ENCODE results near the gene CARM1.
"Not testable (repeated sequence)": the region's sequence is repeated elsewhere in the genome, so short reads cannot be mapped to it uniquely, and the experiment has no call there.

Gene CARM1

DNA sequence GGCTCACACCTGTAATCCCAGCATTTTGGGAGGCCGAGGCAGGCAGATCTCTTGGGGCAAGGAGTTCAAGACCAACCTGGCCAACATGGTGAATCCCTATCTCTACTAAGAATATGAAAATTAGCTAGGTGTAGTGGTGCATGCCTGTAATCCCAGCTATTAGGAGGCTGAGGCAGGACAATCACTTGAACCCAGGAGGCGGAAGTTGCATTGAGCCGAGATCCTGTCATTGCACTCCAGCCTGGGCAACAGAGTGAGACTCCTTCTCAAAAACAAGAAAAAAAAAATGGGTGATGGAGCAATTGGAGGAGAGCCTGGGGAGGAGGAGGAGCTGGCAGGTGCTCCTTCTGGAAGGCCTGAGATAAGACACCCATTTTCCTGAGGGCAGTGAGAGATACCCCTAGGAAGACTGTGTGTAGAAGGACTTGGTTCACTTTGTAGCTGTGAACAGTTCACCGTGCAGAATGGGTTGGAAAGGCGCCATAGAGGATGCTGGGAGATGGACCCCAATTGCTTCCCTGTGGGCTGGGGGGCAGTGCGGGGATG, 8.7 kb upstream of the CARM1 start:
- no peak for DNase-seq
- peaks cover 8% of the 10 kb centered on the region for H3K4me1 ChIP-seq (ENCODE audit: control insufficient read depth, insufficient read depth, low read length, poor library complexity, severe bottlenecking)

DNA sequence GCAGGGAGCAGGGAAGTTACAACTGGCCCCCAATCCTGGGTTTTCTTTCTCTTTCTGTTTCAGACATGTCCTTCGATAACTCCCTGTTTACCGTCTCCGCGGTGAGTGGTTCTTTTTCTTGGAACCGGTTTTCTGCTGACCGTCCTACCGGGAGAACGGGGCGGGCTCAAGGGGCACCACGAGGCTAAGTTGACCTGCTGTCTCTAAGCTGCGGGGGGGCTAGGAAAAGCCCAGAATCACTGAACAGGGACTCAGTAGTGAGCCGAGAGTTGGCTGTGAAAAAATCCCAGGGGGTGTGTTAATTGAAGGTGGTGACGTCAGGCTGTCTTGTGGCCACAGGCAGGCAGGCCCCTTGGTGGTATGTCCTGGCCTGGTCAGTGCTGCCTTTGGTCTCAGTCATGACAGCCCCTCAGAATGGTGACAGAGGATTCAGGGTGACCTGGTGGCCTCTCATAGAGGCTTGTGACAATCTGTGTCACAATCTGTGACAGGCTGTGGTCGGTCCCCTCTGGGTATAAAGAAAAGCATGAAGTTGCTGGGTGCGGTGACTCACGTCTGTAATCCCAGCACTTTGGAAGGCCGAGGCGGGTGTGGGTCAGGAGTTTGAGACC, 8.1 kb upstream of the CARM1 start:
- peaks cover 8% of the 10 kb centered on the region for H3K4me1 ChIP-seq (ENCODE audit: control insufficient read depth, insufficient read depth, low read length, poor library complexity, severe bottlenecking)
- no peaks in the 10 kb centered on the region for H3K36me3 ChIP-seq (ENCODE audit: control insufficient read depth, insufficient read depth, low read length)
- DNase-seq: no peak
- H3K27ac ChIP-seq (ENCODE audit: insufficient read depth, low read length, poor library complexity, severe bottlenecking): no peak overlapping the region
- H3K27me3 ChIP-seq (replicated peaks; ENCODE audit: control insufficient read depth, insufficient read depth, low read length, poor library complexity, severe bottlenecking): no peaks in the 10 kb centered on the region
- H3K9me3 ChIP-seq (ENCODE audit: control insufficient read depth, low read length): no peaks in the 10 kb centered on the region
- H3K4me3 ChIP-seq (ENCODE audit: insufficient read depth, low read depth, low read length, poor library complexity, severe bottlenecking): no peak overlapping the region

More for the DNA sequence above, 8.7 kb upstream of the CARM1 start:
- no peak overlapping the region for H3K27ac ChIP-seq (ENCODE audit: insufficient read depth, low read length, poor library complexity, severe bottlenecking)
- no peaks in the 10 kb centered on the region for H3K36me3 ChIP-seq (ENCODE audit: control insufficient read depth, insufficient read depth, low read length)
- no peaks in the 10 kb centered on the region for H3K27me3 ChIP-seq (replicated peaks; ENCODE audit: control insufficient read depth, insufficient read depth, low read length, poor library complexity, severe bottlenecking)
- H3K9me3 ChIP-seq (ENCODE audit: control insufficient read depth, low read length): no peaks in the 10 kb centered on the region
- H3K4me3 ChIP-seq (ENCODE audit: insufficient read depth, low read depth, low read length, poor library complexity, severe bottlenecking): no peak overlapping the region

DNA sequence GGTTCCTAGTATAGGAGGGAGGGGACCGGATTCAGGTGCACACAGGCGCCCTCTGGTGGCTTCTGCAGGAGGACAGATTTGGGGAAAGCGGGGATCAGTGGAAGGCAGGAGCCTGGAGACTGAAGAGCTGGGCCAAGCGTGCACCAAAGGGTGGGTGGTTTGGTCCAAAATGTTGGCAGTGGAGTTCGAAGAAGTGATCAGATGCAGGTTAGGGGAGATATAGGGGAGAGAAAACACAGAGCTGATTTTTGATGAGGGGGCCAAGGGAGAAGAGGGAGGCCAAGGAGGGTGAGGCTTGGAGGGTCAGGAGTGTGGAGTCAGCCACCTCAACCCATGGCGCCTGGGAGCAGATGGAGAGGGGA, 6.8 kb upstream of the CARM1 start:
- H3K4me1 ChIP-seq (ENCODE audit: control insufficient read depth, insufficient read depth, low read length, poor library complexity, severe bottlenecking): peaks cover 8% of the 10 kb centered on the region
- no peaks in the 10 kb centered on the region for H3K36me3 ChIP-seq (ENCODE audit: control insufficient read depth, insufficient read depth, low read length)
- H3K27me3 ChIP-seq (replicated peaks; ENCODE audit: control insufficient read depth, insufficient read depth, low read length, poor library complexity, severe bottlenecking): no peaks in the 10 kb centered on the region
- no peak overlapping the region for H3K4me3 ChIP-seq (ENCODE audit: insufficient read depth, low read depth, low read length, poor library complexity, severe bottlenecking)
- no peak overlapping the region for H3K27ac ChIP-seq (ENCODE audit: insufficient read depth, low read length, poor library complexity, severe bottlenecking)
- H3K9me3 ChIP-seq (ENCODE audit: control insufficient read depth, low read length): no peaks in the 10 kb centered on the region
- DNase-seq: peak; percentile 58 to 73 (median 60)

DNA sequence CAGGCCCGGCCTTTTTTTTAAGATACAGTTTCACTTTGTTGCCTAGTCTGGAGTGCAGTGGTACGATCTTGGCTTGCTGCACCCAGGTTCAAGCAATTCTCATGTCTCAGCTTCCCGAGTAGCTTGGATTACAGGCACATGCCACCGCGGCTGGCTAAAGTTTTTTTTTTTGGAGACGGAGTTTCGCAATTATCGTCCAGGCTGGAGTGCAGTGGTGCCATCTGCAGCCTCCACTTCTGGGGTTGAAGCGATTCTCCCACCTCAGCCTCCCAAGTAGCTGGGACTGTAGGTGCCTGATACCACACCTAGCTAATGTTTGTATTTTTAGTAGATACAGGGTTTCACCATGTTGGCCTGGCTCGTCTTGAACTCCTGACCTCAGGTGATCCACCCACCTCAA, 4.9 kb upstream of the CARM1 start:
- Histone ChIP-seq H3K4me3 (ENCODE audit: insufficient read depth, low read depth, low read length, poor library complexity, severe bottlenecking) (no peak overlapping the region), H3K27me3 (replicated peaks; ENCODE audit: control insufficient read depth, insufficient read depth, low read length, poor library complexity, severe bottlenecking) (no peaks in the 10 kb centered on the region), H3K9me3 (ENCODE audit: control insufficient read depth, low read length) (no peaks in the 10 kb centered on the region), H3K4me1 (ENCODE audit: control insufficient read depth, insufficient read depth, low read length, poor library complexity, severe bottlenecking) (peaks cover 12% of the 10 kb centered on the region), H3K27ac (ENCODE audit: insufficient read depth, low read length, poor library complexity, severe bottlenecking) (no peak overlapping the region), H3K36me3 (ENCODE audit: control insufficient read depth, insufficient read depth, low read length) (no peaks in the 10 kb centered on the region)
- DNase-seq: no peak

DNA sequence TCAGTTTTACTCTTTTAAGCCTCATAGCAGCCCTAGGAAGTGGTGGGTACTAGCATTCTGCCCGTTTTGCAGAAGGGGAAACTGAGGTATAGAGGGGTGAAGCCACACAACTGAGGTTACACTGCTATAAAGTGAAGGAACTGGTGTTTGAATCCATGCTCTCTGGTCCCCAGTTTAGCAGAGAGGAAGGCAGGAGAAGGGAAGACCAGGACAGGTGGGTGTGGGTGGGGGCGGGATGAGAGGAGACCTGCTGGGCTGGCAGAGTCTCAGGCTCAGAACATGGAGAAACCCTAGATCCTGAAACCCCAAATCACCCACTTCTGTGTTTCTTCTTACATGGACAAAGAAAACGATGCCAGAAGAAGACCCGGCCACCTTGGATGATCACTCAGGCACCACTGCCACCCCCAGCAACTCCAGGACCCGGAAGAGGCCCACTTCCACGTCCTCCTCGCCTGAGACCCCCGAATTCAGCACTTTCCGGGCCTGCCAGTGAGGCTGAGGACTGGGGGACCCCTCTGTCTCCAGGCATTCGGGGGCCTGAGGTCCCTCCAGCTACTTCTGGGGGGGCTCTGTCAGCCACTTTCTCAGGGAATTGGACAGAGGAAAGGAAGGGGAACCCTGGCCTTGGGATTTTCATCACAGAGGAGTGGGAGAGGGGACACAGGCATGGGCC, 2.3 kb upstream of the CARM1 start:
- Histone ChIP-seq H3K27ac (ENCODE audit: insufficient read depth, low read length, poor library complexity, severe bottlenecking) (no peak overlapping the region), H3K9me3 (ENCODE audit: control insufficient read depth, low read length) (no peaks in the 10 kb centered on the region), H3K4me1 (ENCODE audit: control insufficient read depth, insufficient read depth, low read length, poor library complexity, severe bottlenecking) (peaks cover 16% of the 10 kb centered on the region), H3K36me3 (ENCODE audit: control insufficient read depth, insufficient read depth, low read length) (no peaks in the 10 kb centered on the region), H3K4me3 (ENCODE audit: insufficient read depth, low read depth, low read length, poor library complexity, severe bottlenecking) (no peak overlapping the region), H3K27me3 (replicated peaks; ENCODE audit: control insufficient read depth, insufficient read depth, low read length, poor library complexity, severe bottlenecking) (no peaks in the 10 kb centered on the region)
- DNase-seq: no peak

DNA sequence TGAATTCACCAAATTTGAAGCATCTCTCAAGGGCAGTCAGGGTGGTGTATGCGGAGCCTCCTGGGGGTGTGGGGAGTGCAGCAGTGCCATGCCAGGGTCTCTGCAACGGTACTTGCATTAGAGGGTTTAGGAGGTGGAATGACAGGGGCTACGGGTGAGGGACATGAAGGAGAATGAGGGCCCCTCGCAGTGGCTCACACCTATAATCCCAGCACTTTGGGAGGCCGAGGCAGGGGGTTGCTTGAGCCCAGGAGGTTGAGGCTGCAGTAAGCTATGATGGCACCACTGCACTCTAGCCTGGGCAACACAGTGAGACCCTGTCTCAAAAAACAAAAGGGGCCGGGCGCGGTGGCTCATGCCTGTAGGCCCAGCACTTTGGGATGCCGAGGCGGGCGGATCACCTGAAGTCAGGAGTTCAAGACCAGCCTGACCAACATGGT, 1.5 kb upstream of the CARM1 start:
- H3K27ac ChIP-seq (ENCODE audit: insufficient read depth, low read length, poor library complexity, severe bottlenecking); H3K27me3 ChIP-seq (replicated peaks; ENCODE audit: control insufficient read depth, insufficient read depth, low read length, poor library complexity, severe bottlenecking); H3K9me3 ChIP-seq (ENCODE audit: control insufficient read depth, low read length); H3K4me3 ChIP-seq (ENCODE audit: insufficient read depth, low read depth, low read length, poor library complexity, severe bottlenecking); H3K4me1 ChIP-seq (ENCODE audit: control insufficient read depth, insufficient read depth, low read length, poor library complexity, severe bottlenecking); DNase-seq; H3K36me3 ChIP-seq (ENCODE audit: control insufficient read depth, insufficient read depth, low read length): not testable (repeated sequence)

DNA sequence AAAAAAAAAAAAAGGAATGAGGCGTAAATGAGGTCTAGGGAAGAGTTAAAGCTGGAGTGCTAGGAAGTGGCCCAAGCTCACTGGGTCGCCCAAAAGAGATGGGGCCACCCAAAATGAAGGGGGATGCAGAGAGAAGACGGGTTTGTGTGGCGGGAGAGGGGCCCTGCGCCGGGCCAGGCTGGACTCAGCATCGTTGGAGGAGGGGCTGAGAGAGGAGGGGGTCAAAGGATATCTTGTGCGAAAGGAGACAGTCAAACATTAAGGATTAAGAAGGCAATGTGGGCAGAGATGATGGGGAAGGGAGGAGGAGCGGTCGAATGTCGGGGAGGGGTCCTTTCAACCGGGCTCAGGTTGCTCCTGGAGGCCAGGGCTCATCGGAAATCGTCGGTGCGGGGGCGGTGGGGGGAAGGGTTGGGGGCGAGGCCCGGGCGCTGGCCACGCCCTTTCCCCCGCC, 825 bp upstream of the CARM1 start:
- Histone ChIP-seq H3K27me3 (replicated peaks; ENCODE audit: control insufficient read depth, insufficient read depth, low read length, poor library complexity, severe bottlenecking) (no peaks in the 10 kb centered on the region), H3K36me3 (ENCODE audit: control insufficient read depth, insufficient read depth, low read length) (no peaks in the 10 kb centered on the region), H3K4me1 (ENCODE audit: control insufficient read depth, insufficient read depth, low read length, poor library complexity, severe bottlenecking) (peaks cover 9% of the 10 kb centered on the region), H3K27ac (ENCODE audit: insufficient read depth, low read length, poor library complexity, severe bottlenecking) (peak overlapping the region; percentile 46), H3K9me3 (ENCODE audit: control insufficient read depth, low read length) (no peaks in the 10 kb centered on the region), H3K4me3 (ENCODE audit: insufficient read depth, low read depth, low read length, poor library complexity, severe bottlenecking) (peak overlapping the region; percentile 45)
- no peak for DNase-seq

DNA sequence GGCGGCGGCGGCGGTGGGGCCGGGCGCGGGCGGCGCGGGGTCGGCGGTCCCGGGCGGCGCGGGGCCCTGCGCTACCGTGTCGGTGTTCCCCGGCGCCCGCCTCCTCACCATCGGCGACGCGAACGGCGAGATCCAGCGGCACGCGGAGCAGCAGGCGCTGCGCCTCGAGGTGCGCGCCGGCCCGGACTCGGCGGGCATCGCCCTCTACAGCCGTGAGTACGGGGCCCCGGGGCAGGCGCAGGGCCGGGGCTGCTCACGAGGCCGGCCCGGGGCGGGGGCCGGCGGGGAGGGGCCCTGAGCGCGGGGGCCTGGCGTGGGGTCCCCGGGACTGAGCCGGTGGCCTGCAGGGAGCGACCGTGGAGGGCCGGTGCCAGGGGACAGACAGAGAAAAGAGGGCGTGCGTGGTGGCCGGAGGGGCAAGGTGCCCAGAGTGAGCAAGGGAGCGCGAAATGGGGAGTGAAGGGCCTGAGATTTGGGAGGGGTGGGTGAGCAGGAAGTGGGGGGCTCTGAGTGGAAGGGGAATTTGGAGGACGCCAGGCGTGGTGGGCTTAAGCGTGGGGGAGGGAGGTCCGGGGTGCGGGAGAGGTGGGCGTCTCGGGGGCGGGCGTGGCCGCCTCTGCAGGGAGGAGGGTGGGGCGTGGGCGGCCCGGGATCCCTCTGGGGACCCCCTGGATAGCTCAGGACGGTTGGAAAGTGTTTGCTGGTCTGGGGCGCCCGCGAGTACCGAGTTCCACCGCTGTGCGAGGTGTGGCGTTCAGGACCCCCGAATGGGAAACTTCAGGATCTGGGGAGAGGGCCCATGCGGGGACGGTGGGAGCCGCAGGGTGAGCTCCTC, 575 bp downstream of the CARM1 start:
- Histone ChIP-seq H3K9me3 (ENCODE audit: control insufficient read depth, low read length) (no peaks in the 10 kb centered on the region), H3K4me1 (ENCODE audit: control insufficient read depth, insufficient read depth, low read length, poor library complexity, severe bottlenecking) (peaks cover 9% of the 10 kb centered on the region), H3K4me3 (ENCODE audit: insufficient read depth, low read depth, low read length, poor library complexity, severe bottlenecking) (peak overlapping the region; percentile 63), H3K36me3 (ENCODE audit: control insufficient read depth, insufficient read depth, low read length) (no peaks in the 10 kb centered on the region), H3K27me3 (replicated peaks; ENCODE audit: control insufficient read depth, insufficient read depth, low read length, poor library complexity, severe bottlenecking) (no peaks in the 10 kb centered on the region), H3K27ac (ENCODE audit: insufficient read depth, low read length, poor library complexity, severe bottlenecking) (peak overlapping the region; percentile 42)
- peak in 1 of 3 donors; percentile 3 for DNase-seq

DNA sequence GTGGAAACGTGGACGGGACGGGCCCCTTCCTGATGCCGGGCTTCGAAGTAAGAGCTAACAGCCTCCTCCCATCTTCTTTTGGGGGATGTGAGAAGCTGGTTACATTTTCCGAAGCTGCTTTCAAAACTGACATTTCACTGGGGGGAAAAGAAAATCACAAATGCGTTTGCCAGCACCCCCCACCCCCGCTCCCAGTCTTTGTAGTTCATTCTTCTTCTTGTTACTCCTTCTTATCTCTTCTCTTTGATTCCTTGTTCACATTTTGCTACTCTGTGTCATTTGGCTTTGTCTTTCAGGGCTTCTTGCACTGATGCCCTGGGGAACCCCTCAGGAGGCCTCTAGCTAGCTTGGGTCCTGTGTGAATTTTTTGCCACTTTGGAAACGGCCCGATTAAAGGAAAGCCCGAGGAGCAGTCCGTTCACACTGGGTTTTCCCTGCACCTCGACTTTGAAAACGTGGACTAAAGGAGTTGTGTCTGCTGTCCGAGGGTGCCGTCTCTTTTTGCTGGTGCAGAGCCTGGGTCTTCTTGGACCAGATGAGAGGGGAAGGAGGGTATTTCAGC, 1.3 kb downstream of the CARM1 start:
- no peak overlapping the region for H3K27ac ChIP-seq (ENCODE audit: insufficient read depth, low read length, poor library complexity, severe bottlenecking)
- peak overlapping the region; percentile 63 for H3K4me3 ChIP-seq (ENCODE audit: insufficient read depth, low read depth, low read length, poor library complexity, severe bottlenecking)
- DNase-seq: no peak
- no peaks in the 10 kb centered on the region for H3K36me3 ChIP-seq (ENCODE audit: control insufficient read depth, insufficient read depth, low read length)
- peaks cover 9% of the 10 kb centered on the region for H3K4me1 ChIP-seq (ENCODE audit: control insufficient read depth, insufficient read depth, low read length, poor library complexity, severe bottlenecking)
- H3K27me3 ChIP-seq (replicated peaks; ENCODE audit: control insufficient read depth, insufficient read depth, low read length, poor library complexity, severe bottlenecking): no peaks in the 10 kb centered on the region
- no peaks in the 10 kb centered on the region for H3K9me3 ChIP-seq (ENCODE audit: control insufficient read depth, low read length)

Measured in effector memory CD4-positive, alpha-beta T cell (primary cell).